Type B pancreatic cell (in vitro differentiated cells): ENCODE data around the gene MIGA2. TPM values are rescaled to one million over a fixed set of nuclear protein-coding genes. Genes with fewer than 3 reads are reported as not detected.

ENCODE experiments used
- DNase-seq: peaks from one replicate; pipeline ENCODE4 v3.0.0; 2021; ENCODE audit warnings: mixed read lengths; ENCODE audit not compliant: unreplicated experiment; ENCODE audit errors: extremely low spot score
- H3K27ac Mint-ChIP-seq: 2 replicates; pipeline ENCODE4 v1.8.0; 2021; ENCODE audit warnings: mild to moderate bottlenecking, mixed read lengths
- H3K27me3 Mint-ChIP-seq: 2 replicates; pipeline ENCODE4 v1.8.0; 2021; ENCODE audit warnings: mixed read lengths
- H3K36me3 Mint-ChIP-seq: 2 replicates; pipeline ENCODE4 v1.8.0; 2021; ENCODE audit warnings: mixed read lengths
- H3K4me1 Mint-ChIP-seq: one replicate; pipeline ENCODE4 v1.8.0; 2021; ENCODE audit warnings: mixed read lengths; ENCODE audit not compliant: unreplicated experiment
- H3K4me3 Mint-ChIP-seq: 2 replicates; pipeline ENCODE4 v1.8.0; 2021; ENCODE audit warnings: mild to moderate bottlenecking, mixed read lengths
- H3K9me3 Mint-ChIP-seq: 2 replicates; pipeline ENCODE4 v1.8.0; 2021; ENCODE audit warnings: mixed read lengths
- total RNA-seq: library from RNA; stranded (reverse); gene quantifications from 2 replicates; pipeline ENCODE4 v1.2.1, GENCODE V29; 2021; ENCODE audit warnings: low replicate concordance
- TF ChIP-seq, protein P1 (sequence below): fragments of 200-600 bp; sonication (generic); conservative IDR thresholded peaks from 2 replicates; pipeline ENCODE4 v1.5.0; 2021; ENCODE audit warnings: antibody characterized with exemption, mild to moderate bottlenecking

Gene MIGA2
- total RNA-seq, 1 donor from 2014 or later, result 41.6 TPM

DNA sequence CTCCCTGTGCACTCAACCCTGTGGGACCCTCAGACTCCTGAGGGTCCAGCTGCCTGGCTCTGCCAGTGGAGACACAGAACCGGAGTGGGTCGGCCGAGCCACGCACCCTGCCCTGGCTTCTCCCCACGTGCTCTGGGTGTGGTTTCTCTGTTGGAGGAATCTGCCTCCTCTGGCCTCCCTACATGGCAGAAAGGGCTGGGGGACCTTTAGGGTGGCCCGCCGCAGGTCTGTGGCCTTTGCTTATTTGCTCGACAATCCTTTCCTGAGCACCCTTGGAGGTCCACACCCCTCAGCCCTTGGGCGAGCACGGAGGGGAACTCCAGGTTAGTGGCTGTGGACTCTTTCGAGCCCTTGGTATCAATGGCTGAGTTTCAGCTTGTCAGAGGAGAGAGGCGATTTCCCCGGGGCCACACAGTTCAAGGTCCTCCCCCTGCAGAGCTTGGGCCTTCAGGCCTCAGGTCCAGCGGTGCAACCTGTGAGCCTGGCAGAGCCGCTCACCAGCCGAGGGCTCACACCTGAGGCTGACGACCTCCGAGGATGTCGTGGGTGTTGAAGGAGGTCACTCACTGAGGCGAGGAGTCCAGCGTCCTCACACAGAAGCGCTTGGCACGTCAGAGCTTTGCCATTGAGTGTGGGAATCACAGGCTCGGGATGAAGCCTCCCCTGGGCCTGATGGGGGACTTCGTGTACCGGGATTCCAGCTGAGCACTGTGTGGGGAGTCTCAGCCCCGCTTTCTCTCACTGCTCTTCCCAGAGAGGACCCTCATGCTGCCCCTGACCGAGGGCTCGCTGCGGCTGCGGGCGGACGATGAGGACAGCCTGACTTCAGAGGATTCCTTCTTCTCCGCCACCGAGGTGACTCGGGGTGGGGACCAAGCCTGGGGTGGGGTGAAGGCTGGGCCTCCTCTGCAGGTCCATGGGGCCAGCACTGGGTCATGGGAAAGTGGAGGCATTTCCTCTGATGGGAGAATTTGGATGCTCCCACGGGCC lies 23.7 kb downstream of the MIGA2 start:
- no peaks in the 10 kb centered on the region for H3K27me3 Mint-ChIP-seq
- no peaks in the 10 kb centered on the region for H3K4me1 Mint-ChIP-seq
- peaks cover 6% of the 10 kb centered on the region for H3K36me3 Mint-ChIP-seq
- H3K4me3 Mint-ChIP-seq, result no peak overlapping the region
- no peak overlapping the region for H3K27ac Mint-ChIP-seq
- TF ChIP-seq, protein P1, sequence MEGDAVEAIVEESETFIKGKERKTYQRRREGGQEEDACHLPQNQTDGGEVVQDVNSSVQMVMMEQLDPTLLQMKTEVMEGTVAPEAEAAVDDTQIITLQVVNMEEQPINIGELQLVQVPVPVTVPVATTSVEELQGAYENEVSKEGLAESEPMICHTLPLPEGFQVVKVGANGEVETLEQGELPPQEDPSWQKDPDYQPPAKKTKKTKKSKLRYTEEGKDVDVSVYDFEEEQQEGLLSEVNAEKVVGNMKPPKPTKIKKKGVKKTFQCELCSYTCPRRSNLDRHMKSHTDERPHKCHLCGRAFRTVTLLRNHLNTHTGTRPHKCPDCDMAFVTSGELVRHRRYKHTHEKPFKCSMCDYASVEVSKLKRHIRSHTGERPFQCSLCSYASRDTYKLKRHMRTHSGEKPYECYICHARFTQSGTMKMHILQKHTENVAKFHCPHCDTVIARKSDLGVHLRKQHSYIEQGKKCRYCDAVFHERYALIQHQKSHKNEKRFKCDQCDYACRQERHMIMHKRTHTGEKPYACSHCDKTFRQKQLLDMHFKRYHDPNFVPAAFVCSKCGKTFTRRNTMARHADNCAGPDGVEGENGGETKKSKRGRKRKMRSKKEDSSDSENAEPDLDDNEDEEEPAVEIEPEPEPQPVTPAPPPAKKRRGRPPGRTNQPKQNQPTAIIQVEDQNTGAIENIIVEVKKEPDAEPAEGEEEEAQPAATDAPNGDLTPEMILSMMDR, result no peak
- no peak for DNase-seq
- H3K9me3 Mint-ChIP-seq, result no peaks in the 10 kb centered on the region

DNA sequence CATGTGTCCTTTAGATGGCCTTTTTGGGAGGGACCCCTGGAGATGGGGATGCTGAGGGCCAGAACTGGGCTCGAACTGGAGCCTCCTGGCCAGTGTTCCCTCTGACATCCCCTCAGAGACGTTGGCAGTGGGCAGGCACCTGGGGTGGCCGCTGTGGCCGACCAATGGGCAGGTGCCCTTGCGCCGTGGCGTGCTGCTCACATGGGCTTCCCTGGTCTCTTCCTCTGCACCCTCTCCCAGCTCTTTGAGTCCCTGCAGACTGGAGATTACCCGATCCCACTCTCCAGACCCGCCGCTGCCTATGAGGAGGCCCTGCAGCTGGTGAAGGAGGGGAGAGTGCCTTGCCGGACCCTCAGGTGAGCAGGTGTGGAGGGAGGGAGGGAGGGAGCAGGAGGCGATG lies 24.6 kb downstream of the MIGA2 start:
- Mint-ChIP-seq H3K4me1 (no peaks in the 10 kb centered on the region), H3K9me3 (no peaks in the 10 kb centered on the region), H3K36me3 (peaks cover 10% of the 10 kb centered on the region), H3K27me3 (no peaks in the 10 kb centered on the region), H3K27ac (no peak overlapping the region), H3K4me3 (no peak overlapping the region)
- DNase-seq, result no peak
- TF ChIP-seq, protein P1, result no peak

DNA sequence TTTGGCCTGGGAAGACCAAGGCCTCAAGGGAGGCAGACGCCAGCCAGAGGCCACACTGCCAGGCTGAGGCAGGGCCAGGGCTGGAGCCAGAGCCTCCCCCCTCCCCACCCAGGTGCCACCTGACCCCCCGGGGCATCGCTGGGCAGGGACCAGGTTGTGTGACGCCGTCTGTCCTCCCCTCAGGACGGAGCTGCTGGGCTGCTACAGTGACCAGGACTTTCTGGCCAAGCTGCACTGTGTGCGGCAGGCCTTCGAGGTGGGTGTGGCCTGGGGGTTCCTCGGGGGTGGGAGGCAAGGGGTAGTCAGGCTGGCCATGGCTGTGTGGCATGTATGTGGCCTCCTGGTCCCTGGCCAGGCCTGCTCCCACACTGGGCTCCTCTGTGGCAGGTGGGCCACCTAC lies 26.6 kb downstream of the MIGA2 start:
- Mint-ChIP-seq H3K27ac (no peak overlapping the region), H3K4me3 (no peak overlapping the region), H3K9me3 (no peaks in the 10 kb centered on the region), H3K27me3 (no peaks in the 10 kb centered on the region), H3K36me3 (peaks cover 7% of the 10 kb centered on the region), H3K4me1 (no peaks in the 10 kb centered on the region)
- DNase-seq, result no peak
- TF ChIP-seq, protein P1, result no peak

DNA sequence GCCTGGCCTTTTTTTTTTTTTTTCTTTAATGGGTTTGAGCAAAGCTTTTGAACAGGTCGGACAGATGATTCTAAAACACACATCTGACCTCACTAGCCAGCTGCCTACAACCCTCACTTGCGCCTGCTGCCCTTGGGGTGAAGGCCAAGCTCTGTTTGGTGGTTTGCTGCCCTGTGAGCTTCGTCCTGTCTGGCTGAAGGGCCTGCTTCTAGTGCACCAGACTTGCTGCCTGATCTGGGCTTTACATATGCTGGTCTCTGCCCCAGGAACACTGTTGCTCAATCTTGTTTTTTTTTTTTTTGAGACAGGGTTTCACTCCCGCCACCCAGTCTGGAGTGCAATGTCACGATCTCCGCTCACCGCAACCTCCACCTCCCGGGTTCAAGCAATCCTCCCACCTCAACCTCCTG lies 28.1 kb downstream of the MIGA2 start:
- Mint-ChIP-seq H3K36me3 (peaks cover 7% of the 10 kb centered on the region), H3K9me3 (no peaks in the 10 kb centered on the region), H3K27me3 (no peaks in the 10 kb centered on the region), H3K27ac (no peak overlapping the region), H3K4me3 (no peak overlapping the region), H3K4me1 (no peaks in the 10 kb centered on the region)
- DNase-seq, result no peak
- TF ChIP-seq, protein P1, result no peak

DNA sequence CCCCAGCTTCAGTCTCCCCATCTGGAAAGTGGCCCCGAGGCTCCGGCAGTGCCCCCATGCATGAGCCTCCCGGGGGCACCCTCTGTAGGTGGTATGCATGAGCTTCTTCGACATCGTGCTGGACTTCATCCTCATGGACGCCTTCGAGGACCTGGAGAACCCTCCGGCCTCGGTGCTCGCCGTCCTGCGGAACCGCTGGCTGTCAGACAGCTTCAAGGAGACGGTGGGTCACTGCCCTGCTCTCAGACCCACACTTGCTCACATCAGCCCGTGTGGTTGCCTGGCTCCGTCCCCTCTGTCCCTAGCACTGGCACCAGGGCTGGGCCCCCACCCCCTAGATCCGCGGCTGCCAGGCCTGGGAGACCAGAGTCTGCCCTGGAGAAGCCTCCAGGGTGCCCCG lies 31.7 kb downstream of the MIGA2 start:
- Mint-ChIP-seq H3K27me3 (no peaks in the 10 kb centered on the region), H3K9me3 (no peaks in the 10 kb centered on the region), H3K27ac (no peak overlapping the region), H3K4me1 (no peaks in the 10 kb centered on the region), H3K4me3 (no peak overlapping the region), H3K36me3 (peaks cover 5% of the 10 kb centered on the region)
- TF ChIP-seq, protein P1, result no peak
- no peak for DNase-seq
